PFSK-1 (cell line): ENCODE data around the gene PTPN12.

Experiments used
- FOXP2 ChIP-seq: optimal IDR thresholded peaks from 2 replicates; pipeline ENCODE3; 2011; ENCODE audit warnings: borderline replicate concordance, control low read depth, inconsistent platforms; ENCODE audit not compliant: insufficient read depth; ENCODE audit errors: extremely low read length, extremely low read depth
- POLR2AphosphoS5 ChIP-seq: IDR thresholded peaks from 2 replicates; pipeline ENCODE4 v1.6.1; 2012; ENCODE audit warnings: low read depth, mild to moderate bottlenecking, control low read depth, low read length, moderate library complexity
- SIN3A ChIP-seq: IDR thresholded peaks from 2 replicates; pipeline ENCODE4 v1.6.1; 2012; ENCODE audit warnings: mild to moderate bottlenecking, low read length, moderate library complexity, borderline replicate concordance; ENCODE audit not compliant: insufficient read depth
- TAF1 ChIP-seq: IDR thresholded peaks from 2 replicates; pipeline ENCODE4 v1.6.1; 2012; ENCODE audit warnings: low read length, control low read depth, borderline replicate concordance; ENCODE audit not compliant: insufficient read depth
- TF ChIP-seq, protein P1 (sequence below), 2 experiments: IDR thresholded peaks; 2 replicates each; pipeline versions ENCODE4 v1.6.1 to v1.8.0; 2011 to 2012; ENCODE audit warnings: low read depth in 2 of 2, low read length in 2 of 2, control low read depth in 1 of 2, inconsistent platforms in 1 of 2, mild to moderate bottlenecking in 1 of 2, moderate library complexity in 1 of 2; ENCODE audit not compliant: insufficient read depth in 1 of 2

- TF ChIP-seq POLR2AphosphoS5 (no peak), FOXP2 (no peak), TAF1 (no peak), SIN3A (no peak)
- TF ChIP-seq, protein P1, sequence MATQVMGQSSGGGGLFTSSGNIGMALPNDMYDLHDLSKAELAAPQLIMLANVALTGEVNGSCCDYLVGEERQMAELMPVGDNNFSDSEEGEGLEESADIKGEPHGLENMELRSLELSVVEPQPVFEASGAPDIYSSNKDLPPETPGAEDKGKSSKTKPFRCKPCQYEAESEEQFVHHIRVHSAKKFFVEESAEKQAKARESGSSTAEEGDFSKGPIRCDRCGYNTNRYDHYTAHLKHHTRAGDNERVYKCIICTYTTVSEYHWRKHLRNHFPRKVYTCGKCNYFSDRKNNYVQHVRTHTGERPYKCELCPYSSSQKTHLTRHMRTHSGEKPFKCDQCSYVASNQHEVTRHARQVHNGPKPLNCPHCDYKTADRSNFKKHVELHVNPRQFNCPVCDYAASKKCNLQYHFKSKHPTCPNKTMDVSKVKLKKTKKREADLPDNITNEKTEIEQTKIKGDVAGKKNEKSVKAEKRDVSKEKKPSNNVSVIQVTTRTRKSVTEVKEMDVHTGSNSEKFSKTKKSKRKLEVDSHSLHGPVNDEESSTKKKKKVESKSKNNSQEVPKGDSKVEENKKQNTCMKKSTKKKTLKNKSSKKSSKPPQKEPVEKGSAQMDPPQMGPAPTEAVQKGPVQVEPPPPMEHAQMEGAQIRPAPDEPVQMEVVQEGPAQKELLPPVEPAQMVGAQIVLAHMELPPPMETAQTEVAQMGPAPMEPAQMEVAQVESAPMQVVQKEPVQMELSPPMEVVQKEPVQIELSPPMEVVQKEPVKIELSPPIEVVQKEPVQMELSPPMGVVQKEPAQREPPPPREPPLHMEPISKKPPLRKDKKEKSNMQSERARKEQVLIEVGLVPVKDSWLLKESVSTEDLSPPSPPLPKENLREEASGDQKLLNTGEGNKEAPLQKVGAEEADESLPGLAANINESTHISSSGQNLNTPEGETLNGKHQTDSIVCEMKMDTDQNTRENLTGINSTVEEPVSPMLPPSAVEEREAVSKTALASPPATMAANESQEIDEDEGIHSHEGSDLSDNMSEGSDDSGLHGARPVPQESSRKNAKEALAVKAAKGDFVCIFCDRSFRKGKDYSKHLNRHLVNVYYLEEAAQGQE (IDR thresholded peaks at IDR 0.05; ENCODE audit: insufficient read depth in 1 of 2, low read depth in 2 of 2, low read length in 2 of 2), result no peak
Measured at GRCh38 chr7:77561352-77561751, 24.3 kb downstream of the PTPN12 start.
